PC-3 (cell line): ENCODE data around the gene ST6GALNAC6. TPM values are rescaled to one million over a fixed set of nuclear protein-coding genes. Genes with fewer than 3 reads are reported as not detected.

Source experiments
- ATAC-seq: fragments of 200-7000 bp; cut with Tn5 transposase; 2 replicates; pipeline ENCODE4 v1.9.1; 2020; ENCODE audit warnings: mild to moderate bottlenecking, moderate library complexity
- BruUV-seq: library from RNA; stranded (reverse); fragments of 400-500 nt; replicated peaks from 2 replicates; lab custom pipeline; 2021; lab: Mats Ljungman, UMichigan
- CTCF ChIA-PET: fragments of 300-600 bp; sonication (Branson Sonifier 250); formaldehyde crosslinking; loops from one replicate; lab custom pipeline; 2022; ENCODE audit warnings: antibody characterized with exemption; lab: Charles Lee
- POLR2A ChIA-PET: fragments of 300-600 bp; sonication (Branson Sonifier 250); formaldehyde crosslinking; loops from one replicate; lab custom pipeline; 2022; ENCODE audit warnings: antibody characterized with exemption; ENCODE audit not compliant: unreplicated experiment; lab: Charles Lee
- DNase-seq: peaks from one replicate; pipeline ENCODE4 v3.0.0-alpha.2; 2015
- H2AFZ ChIP-seq: fragments of 300-600 bp; sonication (generic); 2 replicates; pipeline ENCODE4 v1.6.0; 2016; ENCODE audit warnings: antibody characterized with exemption, low read length
- H3F3A ChIP-seq: fragments of 300-600 bp; sonication (generic); one replicate; pipeline ENCODE4 v1.6.0; 2017; ENCODE audit warnings: antibody characterized with exemption, low read length, control low read depth, mild to moderate bottlenecking; ENCODE audit not compliant: unreplicated experiment
- H3K27ac ChIP-seq: fragments of 300-600 bp; sonication (generic); 2 replicates; pipeline ENCODE4 v1.5.1; 2016; ENCODE audit warnings: mild to moderate bottlenecking, low read length
- H3K27me3 ChIP-seq: fragments of 300-600 bp; sonication (generic); 2 replicates; pipeline ENCODE4 v1.6.1; 2016; ENCODE audit warnings: low read length, mixed read lengths
- H3K36me3 ChIP-seq: fragments of 300-600 bp; sonication (generic); 2 replicates; pipeline ENCODE4 v1.6.1; 2016; ENCODE audit warnings: low read depth, mixed run types, low read length, mixed read lengths
- H3K4me1 ChIP-seq: fragments of 300-600 bp; sonication (generic); 2 replicates; pipeline ENCODE4 v1.5.1; 2016; ENCODE audit warnings: low read length; ENCODE audit not compliant: insufficient read depth
- H3K4me2 ChIP-seq: fragments of 300-600 bp; sonication (generic); 2 replicates; pipeline ENCODE4 v1.6.0; 2016; ENCODE audit warnings: low read length
- H3K4me3 ChIP-seq: fragments of 300-600 bp; sonication (generic); 2 replicates; pipeline ENCODE4 v1.5.1; 2016; ENCODE audit warnings: mild to moderate bottlenecking, low read length, mixed read lengths
- H3K79me2 ChIP-seq: fragments of 300-600 bp; sonication (generic); 2 replicates; pipeline ENCODE4 v1.6.1; 2017; ENCODE audit warnings: low read length, mixed read lengths
- H3K9ac ChIP-seq: fragments of 300-600 bp; sonication (generic); 2 replicates; pipeline ENCODE4 v1.6.0; 2016; ENCODE audit warnings: mild to moderate bottlenecking, low read length
- H3K9me2 ChIP-seq: fragments of 300-600 bp; sonication (generic); replicated peaks from 2 replicates; pipeline ENCODE4 v1.6.1; 2016; ENCODE audit warnings: mixed run types, low read length, mixed read lengths
- H3K9me3 ChIP-seq: fragments of 300-600 bp; sonication (generic); 2 replicates; pipeline ENCODE4 v1.6.1; 2016; ENCODE audit warnings: low read length, mixed read lengths
- H4K20me1 ChIP-seq: fragments of 300-600 bp; sonication (generic); 2 replicates; pipeline ENCODE4 v1.6.1; 2016; ENCODE audit warnings: low read length, mixed read lengths
- EZH2 ChIP-seq: fragments of 300-600 bp; sonication (generic); IDR thresholded peaks from one replicate; pipeline ENCODE4 v1.6.1; 2017; ENCODE audit warnings: antibody characterized with exemption, mild to moderate bottlenecking, low read length; ENCODE audit not compliant: unreplicated experiment
- EZH2phosphoT487 ChIP-seq: fragments of 300-600 bp; sonication (generic); IDR thresholded peaks from 2 replicates; pipeline ENCODE4 v1.6.1; 2018; ENCODE audit warnings: mild to moderate bottlenecking, antibody characterized with exemption, low read length, borderline replicate concordance
- intact Hi-C: fragments of 100-400 bp; cut with micrococcal nuclease; formaldehyde crosslinking; loops from 2 replicates; pipeline ENCODE4 v1.9.0; 2023
- total RNA-seq: library from RNA; depleted of rRNA; stranded (reverse); fragments of >200 nt; gene quantifications from 2 replicates; pipeline ENCODE4 v1.2.3, GENCODE V29; 2014
- TF ChIP-seq, protein P1 (sequence below): fragments of 300-600 bp; sonication (generic); conservative IDR thresholded peaks from 2 replicates; pipeline ENCODE4 v1.5.1; 2017; ENCODE audit warnings: antibody characterized with exemption, low read depth, mild to moderate bottlenecking, low read length

The ST6GALNAC6 gene
- total RNA-seq, 1 experiment from 2014 or later = 14.5 TPM

- Histone ChIP-seq H3K9me3 (no peaks in the 10 kb centered on the region), H4K20me1 (no peaks in the 10 kb centered on the region), H3K9ac (peak overlapping the region; percentile 65), H3K4me2 (peak overlapping the region; percentile 49), H3K4me1 (peaks cover 46% of the 10 kb centered on the region), H3F3A (no peaks in the 10 kb centered on the region), H3K4me3 (no peak overlapping the region), H3K9me2 (no peaks in the 10 kb centered on the region), H3K79me2 (peaks cover 19% of the 10 kb centered on the region), H3K36me3 (no peaks in the 10 kb centered on the region), H3K27me3 (no peaks in the 10 kb centered on the region), H3K27ac (peak overlapping the region; percentile 95), H2AFZ (no peak overlapping the region)
- ATAC-seq (no peak), DNase-seq (peak; percentile 15)
- POLR2A ChIA-PET = no interaction called here
- no TSS peak for BruUV-seq
- CTCF ChIA-PET = no interaction called here
- TF ChIP-seq EZH2phosphoT487 (no peak), EZH2 (no peak)
- TF ChIP-seq, protein P1, sequence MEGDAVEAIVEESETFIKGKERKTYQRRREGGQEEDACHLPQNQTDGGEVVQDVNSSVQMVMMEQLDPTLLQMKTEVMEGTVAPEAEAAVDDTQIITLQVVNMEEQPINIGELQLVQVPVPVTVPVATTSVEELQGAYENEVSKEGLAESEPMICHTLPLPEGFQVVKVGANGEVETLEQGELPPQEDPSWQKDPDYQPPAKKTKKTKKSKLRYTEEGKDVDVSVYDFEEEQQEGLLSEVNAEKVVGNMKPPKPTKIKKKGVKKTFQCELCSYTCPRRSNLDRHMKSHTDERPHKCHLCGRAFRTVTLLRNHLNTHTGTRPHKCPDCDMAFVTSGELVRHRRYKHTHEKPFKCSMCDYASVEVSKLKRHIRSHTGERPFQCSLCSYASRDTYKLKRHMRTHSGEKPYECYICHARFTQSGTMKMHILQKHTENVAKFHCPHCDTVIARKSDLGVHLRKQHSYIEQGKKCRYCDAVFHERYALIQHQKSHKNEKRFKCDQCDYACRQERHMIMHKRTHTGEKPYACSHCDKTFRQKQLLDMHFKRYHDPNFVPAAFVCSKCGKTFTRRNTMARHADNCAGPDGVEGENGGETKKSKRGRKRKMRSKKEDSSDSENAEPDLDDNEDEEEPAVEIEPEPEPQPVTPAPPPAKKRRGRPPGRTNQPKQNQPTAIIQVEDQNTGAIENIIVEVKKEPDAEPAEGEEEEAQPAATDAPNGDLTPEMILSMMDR = peak; percentile 27; the same call in 1 of the 2 replicates
- intact Hi-C loops = loop anchor here (5.0 to 10.0 kb wide), 2 partner anchors 41 to 344 kb away; partner anchors contain the start of gene AK1
Measured at GRCh38 chr9:127918183-127919107, 19.0 kb upstream of the ST6GALNAC6 start.

DNA sequence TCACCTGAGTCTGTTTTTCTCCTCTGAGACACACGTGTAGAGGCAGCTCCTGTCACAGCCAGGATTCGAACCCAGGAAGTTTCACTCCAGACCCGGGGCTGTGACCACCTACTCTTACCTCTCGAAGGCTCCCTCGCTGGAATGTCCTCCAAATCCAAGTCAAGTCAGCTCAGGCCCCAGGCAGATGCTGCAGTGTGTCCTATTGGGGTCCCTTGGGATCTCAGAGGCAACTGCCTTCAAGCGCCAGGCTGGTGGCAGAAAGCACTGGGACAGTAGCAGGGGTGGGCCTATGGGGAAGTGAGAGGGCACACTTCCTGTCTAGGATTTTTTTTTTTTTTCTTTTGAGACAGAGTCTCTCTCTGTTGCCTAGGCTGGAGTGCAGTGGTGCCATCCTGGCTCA lies 18.2 kb upstream of the ST6GALNAC6 start:
- no peaks in the 10 kb centered on the region for H3K9me2 ChIP-seq

More for the DNA sequence above, 18.2 kb upstream of the ST6GALNAC6 start:
- no peak overlapping the region for H3K9ac ChIP-seq
- ChIA-PET POLR2A (no interaction called here), CTCF (no interaction called here)
- no peak for ATAC-seq
- peak overlapping the region; percentile 38; the same call in 1 of the 2 replicates for H3K4me2 ChIP-seq
- peaks cover 19% of the 10 kb centered on the region for H3K79me2 ChIP-seq
- H3K9me3 ChIP-seq = no peaks in the 10 kb centered on the region
- DNase-seq = no peak
- H4K20me1 ChIP-seq = no peaks in the 10 kb centered on the region
- no peaks in the 10 kb centered on the region for H3K27me3 ChIP-seq
- H3K4me3 ChIP-seq = no peak overlapping the region
- H2AFZ ChIP-seq = no peak overlapping the region
- H3F3A ChIP-seq = no peaks in the 10 kb centered on the region
- intact Hi-C loops = loop anchor here (5.0 to 10.0 kb wide), 2 partner anchors 40 to 343 kb away; partner anchors contain the start of gene AK1
- H3K36me3 ChIP-seq = no peaks in the 10 kb centered on the region
- TF ChIP-seq EZH2phosphoT487 (no peak), EZH2 (no peak)
- TF ChIP-seq, protein P1 = no peak
- BruUV-seq = no TSS peak
- no peak overlapping the region for H3K27ac ChIP-seq
- peaks cover 41% of the 10 kb centered on the region for H3K4me1 ChIP-seq
